H1 (cell line): ENCODE results near the gene SEC61G.

Experiments
- ATF3 ChIP-seq: IDR thresholded peaks from 2 replicates; pipeline ENCODE4 v1.6.1; 2011; ENCODE audit warnings: low read depth, mild to moderate bottlenecking, low read length; ENCODE audit not compliant: insufficient read depth
- CTCF ChIP-seq, 3 experiments: IDR thresholded peaks; 1 replicate in 2 of 3; 2 replicates in 1 of 3; pipeline versions ENCODE4 v1.5.1 to v1.6.1; 2011; ENCODE audit warnings: low read length in 3 of 3, mild to moderate bottlenecking in 3 of 3, inconsistent platforms in 2 of 3, low read depth in 1 of 3, moderate library complexity in 1 of 3; ENCODE audit not compliant: insufficient read depth in 1 of 3; ENCODE audit errors: control extremely low read depth in 1 of 3
- EZH2 ChIP-seq: fragments of 200-600 bp; sonication (generic); IDR thresholded peaks from 2 replicates; pipeline ENCODE4 v1.7.1; 2012; ENCODE audit warnings: low read depth, mild to moderate bottlenecking, moderate library complexity, low read length, inconsistent platforms; ENCODE audit not compliant: severe bottlenecking
- GABPA ChIP-seq: IDR thresholded peaks from 2 replicates; pipeline ENCODE4 v1.6.1; 2011; ENCODE audit warnings: mild to moderate bottlenecking, low read length, moderate library complexity, borderline replicate concordance; ENCODE audit not compliant: insufficient read depth
- HDAC6 ChIP-seq: IDR thresholded peaks from one replicate; pipeline ENCODE4 v1.7.1; 2012; ENCODE audit warnings: low read depth, mild to moderate bottlenecking, inconsistent platforms, low read length, moderate library complexity
- POLR2A ChIP-seq, 2 experiments: IDR thresholded peaks; 1 replicate in 1 of 2; 2 replicates in 1 of 2; pipeline ENCODE4 v1.6.1; 2011; ENCODE audit warnings: low read depth in 2 of 2, low read length in 2 of 2, mild to moderate bottlenecking in 2 of 2; ENCODE audit errors: control extremely low read depth in 1 of 2
- POLR2AphosphoS5 ChIP-seq: IDR thresholded peaks from 2 replicates; pipeline ENCODE4 v1.6.1; 2011; ENCODE audit warnings: low read depth, low read length
- RAD21 ChIP-seq, 2 experiments: IDR thresholded peaks in 1 of 2; conservative IDR thresholded peaks in 1 of 2; 2 replicates each; pipeline ENCODE4 v1.6.1; 2011; ENCODE audit warnings: low read depth in 2 of 2, low read length in 2 of 2, improper control_type of control experiment in 1 of 2, inconsistent platforms in 1 of 2, mild to moderate bottlenecking in 1 of 2, moderate library complexity in 1 of 2
- RXRA ChIP-seq: IDR thresholded peaks from 2 replicates; pipeline ENCODE4 v1.6.1; 2011; ENCODE audit warnings: low read depth, mild to moderate bottlenecking, low read length, moderate library complexity; ENCODE audit not compliant: insufficient read depth
- SP1 ChIP-seq: IDR thresholded peaks from 2 replicates; pipeline ENCODE4 v1.6.1; 2011; ENCODE audit warnings: low read depth, low read length
- SRF ChIP-seq: IDR thresholded peaks from 2 replicates; pipeline ENCODE4 v1.6.1; 2011; ENCODE audit warnings: mild to moderate bottlenecking, low read depth, low read length, moderate library complexity
- SUZ12 ChIP-seq: fragments of 200-600 bp; sonication (generic); IDR thresholded peaks from 2 replicates; pipeline ENCODE4 v1.6.1; 2012; ENCODE audit warnings: mild to moderate bottlenecking, inconsistent platforms, low read length, moderate library complexity, mixed read lengths
- TAF1 ChIP-seq: IDR thresholded peaks from 2 replicates; pipeline ENCODE4 v1.6.1; 2011; ENCODE audit warnings: mild to moderate bottlenecking, low read depth, low read length
- ZNF274 ChIP-seq: IDR thresholded peaks from 2 replicates; pipeline ENCODE4 v1.7.0; 2012; ENCODE audit warnings: low read length, borderline replicate concordance; ENCODE audit errors: extremely low read depth

- TF ChIP-seq SUZ12 = no peak
- TF ChIP-seq CTCF (IDR thresholded peaks at IDR 0.05; ENCODE audit: control extremely low read depth in 1 of 3, insufficient read depth in 1 of 3, low read depth in 1 of 3, low read length in 3 of 3) = no peak
- no peak for TF ChIP-seq ZNF274
- no peak for TF ChIP-seq POLR2AphosphoS5
- no peak for TF ChIP-seq SRF
- no peak for TF ChIP-seq RAD21 (IDR thresholded peaks at IDR 0.05 in 1 of 2, conservative IDR thresholded peaks at IDR 0.05 in 1 of 2; ENCODE audit: low read depth in 2 of 2, low read length in 2 of 2)
- no peak for TF ChIP-seq HDAC6
- no peak for TF ChIP-seq EZH2
- no peak for TF ChIP-seq SP1
- TF ChIP-seq GABPA = no peak
- TF ChIP-seq TAF1 = no peak
- TF ChIP-seq ATF3 = no peak
- TF ChIP-seq POLR2A (IDR thresholded peaks at IDR 0.05; ENCODE audit: control extremely low read depth in 1 of 2, low read depth in 2 of 2, low read length in 2 of 2) = no peak
- TF ChIP-seq RXRA = no peak
Observed at GRCh38 chr7:54802114-54802513, 43.1 kb upstream of the SEC61G start.
